ENCODE measurements around the gene TMEM231.

Gene TMEM231

DNA sequence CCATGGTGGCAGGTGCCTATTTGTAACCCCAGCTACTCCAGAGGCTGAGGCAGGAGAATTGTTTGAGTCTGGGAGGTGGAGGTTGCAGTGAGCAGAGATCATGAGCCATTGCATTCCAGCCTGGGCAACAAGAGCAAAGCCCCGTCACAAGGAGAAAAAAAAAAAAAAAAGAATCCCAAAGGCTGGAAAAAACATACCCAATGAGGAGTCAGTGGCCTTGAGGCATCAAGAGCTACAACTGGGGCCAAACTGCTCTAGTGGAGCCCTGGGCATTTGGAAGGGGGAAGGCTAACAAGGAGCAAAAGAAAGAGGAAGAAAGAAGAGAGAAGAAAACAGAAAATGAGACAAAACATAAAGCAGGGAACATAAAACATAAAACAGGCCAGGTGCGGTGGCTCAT is 67.7 kb downstream of the TMEM231 start:
- no peak for DNase-seq (ENCODE audit: low read depth, low spot score)
